AG04449 (cell line): ENCODE measurements around the gene SMYD3.
A peak's percentile ranks its signal among the peaks of the same experiment; 100 is the strongest.

Source experiments
- CTCF ChIA-PET: fragments of 350-600 bp; formaldehyde crosslinking; extraction: SDS; loops from one replicate; lab custom pipeline; 2021; ENCODE audit warnings: antibody characterized with exemption; lab: Yijun Ruan, JAX
- POLR2A ChIA-PET: fragments of 400-600, 350-600 bp; formaldehyde crosslinking; extraction: SDS; loops from one replicate; lab custom pipeline; 2020; ENCODE audit warnings: antibody characterized with exemption, inconsistent platforms; lab: Yijun Ruan, JAX
- DNase-seq: peaks from one replicate; pipeline ENCODE4 v3.0.0-alpha.2; 2010; ENCODE audit warnings: low read depth, low spot score
- H3K4me3 ChIP-seq: 2 replicates; pipeline ENCODE4 v1.5.1; 2011; ENCODE audit warnings: low read depth, mild to moderate bottlenecking, control low read depth, low read length
- TF ChIP-seq, protein P1 (sequence below): IDR thresholded peaks from one replicate; pipeline ENCODE4 v1.5.1; 2011; ENCODE audit warnings: mild to moderate bottlenecking, moderate library complexity, low read length, control low read depth, inconsistent platforms; ENCODE audit not compliant: insufficient read depth; ENCODE audit errors: missing control alignments

Gene SMYD3

DNA sequence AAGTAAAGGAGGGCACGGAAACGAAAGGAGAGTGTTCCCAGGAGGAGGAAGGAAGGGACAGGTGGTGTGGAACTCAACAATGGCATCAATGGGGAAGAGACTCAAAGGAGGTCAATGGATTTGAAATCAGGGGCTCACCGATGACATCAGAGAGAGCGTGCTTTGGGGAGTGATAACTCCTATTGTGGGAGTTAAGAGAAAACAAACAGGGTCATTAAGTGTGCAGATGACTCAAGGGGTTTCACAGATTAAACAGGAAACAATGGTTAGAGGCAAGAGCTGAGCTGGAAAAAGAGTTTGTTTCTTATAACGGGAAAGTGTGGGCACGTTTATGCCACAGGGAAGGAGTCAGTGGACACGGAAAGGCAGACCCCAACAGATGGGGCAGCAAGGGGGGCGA lies 629.1 kb downstream of the SMYD3 start:
- CTCF ChIA-PET: no interaction called here
- TF ChIP-seq, protein P1, sequence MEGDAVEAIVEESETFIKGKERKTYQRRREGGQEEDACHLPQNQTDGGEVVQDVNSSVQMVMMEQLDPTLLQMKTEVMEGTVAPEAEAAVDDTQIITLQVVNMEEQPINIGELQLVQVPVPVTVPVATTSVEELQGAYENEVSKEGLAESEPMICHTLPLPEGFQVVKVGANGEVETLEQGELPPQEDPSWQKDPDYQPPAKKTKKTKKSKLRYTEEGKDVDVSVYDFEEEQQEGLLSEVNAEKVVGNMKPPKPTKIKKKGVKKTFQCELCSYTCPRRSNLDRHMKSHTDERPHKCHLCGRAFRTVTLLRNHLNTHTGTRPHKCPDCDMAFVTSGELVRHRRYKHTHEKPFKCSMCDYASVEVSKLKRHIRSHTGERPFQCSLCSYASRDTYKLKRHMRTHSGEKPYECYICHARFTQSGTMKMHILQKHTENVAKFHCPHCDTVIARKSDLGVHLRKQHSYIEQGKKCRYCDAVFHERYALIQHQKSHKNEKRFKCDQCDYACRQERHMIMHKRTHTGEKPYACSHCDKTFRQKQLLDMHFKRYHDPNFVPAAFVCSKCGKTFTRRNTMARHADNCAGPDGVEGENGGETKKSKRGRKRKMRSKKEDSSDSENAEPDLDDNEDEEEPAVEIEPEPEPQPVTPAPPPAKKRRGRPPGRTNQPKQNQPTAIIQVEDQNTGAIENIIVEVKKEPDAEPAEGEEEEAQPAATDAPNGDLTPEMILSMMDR: no peak
- H3K4me3 ChIP-seq: no peak overlapping the region
- no peak for DNase-seq
- POLR2A ChIA-PET: no interaction called here

DNA sequence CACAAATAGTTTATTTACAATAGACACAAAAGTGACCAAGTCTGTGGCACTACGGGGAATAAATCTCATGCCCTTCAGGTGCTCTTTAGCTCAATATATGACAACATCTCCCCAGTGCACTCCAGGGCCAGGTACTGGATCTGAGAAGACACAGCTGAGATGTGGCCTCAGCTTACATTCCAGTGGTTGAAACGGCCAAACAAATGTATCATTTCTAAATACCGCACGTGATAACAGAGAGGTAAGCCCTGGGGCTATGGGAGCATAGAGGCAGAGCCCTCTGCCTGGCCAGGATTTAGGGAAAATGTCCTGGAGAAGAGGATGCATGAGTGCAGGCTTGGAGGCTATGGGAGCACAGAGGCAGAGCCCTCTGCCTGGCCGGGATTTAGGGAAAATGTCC lies 630.5 kb downstream of the SMYD3 start:
- TF ChIP-seq, protein P1: no peak
- no peak for DNase-seq
- ChIA-PET POLR2A (no interaction called here), CTCF (no interaction called here)
- no peak overlapping the region for H3K4me3 ChIP-seq

DNA sequence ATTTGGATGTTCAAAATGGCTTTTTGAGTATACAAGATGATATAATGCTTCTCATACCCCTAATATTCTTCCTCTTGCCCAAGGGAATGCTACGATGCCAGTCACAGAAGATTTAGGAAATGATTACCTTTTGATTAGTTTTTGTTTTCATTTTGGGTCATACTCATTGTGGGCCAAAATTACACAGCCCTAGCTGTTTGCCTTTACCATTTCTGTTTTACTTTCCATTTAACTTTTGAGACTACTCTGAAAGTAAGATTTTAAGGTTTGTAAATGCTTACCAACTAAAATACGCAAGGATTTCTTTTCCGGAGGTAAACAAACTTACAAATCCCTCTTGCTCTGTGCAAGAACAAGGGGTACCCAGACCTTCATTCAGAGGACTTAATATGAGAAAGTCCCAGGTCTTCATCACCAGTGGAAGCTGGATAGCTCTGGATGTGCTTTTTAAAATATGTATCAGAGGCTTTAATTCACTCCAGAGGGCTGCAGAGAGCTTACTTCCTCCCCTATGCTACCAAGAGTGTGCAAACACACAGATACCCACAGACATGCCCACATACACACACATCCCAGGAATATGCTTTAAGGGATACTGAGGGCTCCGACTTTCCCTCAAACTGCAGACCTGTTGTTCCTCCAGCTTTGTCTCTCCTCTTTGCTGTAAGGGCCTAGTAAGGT lies 631.4 kb downstream of the SMYD3 start:
- no peak overlapping the region for H3K4me3 ChIP-seq
- ChIA-PET POLR2A (interaction anchor here (0.8 to 1.2 kb wide), 4 partner anchors 16 to 129 kb away, joined by 3 read pairs; no protein-coding TSS in a partner anchor), CTCF (interaction anchor here (1.3 to 3.3 kb wide), 3 partner anchors 35 to 723 kb away, joined by 5 to 13 read pairs (median 7); no protein-coding TSS in a partner anchor)
- no peak for DNase-seq
- TF ChIP-seq, protein P1: no peak

DNA sequence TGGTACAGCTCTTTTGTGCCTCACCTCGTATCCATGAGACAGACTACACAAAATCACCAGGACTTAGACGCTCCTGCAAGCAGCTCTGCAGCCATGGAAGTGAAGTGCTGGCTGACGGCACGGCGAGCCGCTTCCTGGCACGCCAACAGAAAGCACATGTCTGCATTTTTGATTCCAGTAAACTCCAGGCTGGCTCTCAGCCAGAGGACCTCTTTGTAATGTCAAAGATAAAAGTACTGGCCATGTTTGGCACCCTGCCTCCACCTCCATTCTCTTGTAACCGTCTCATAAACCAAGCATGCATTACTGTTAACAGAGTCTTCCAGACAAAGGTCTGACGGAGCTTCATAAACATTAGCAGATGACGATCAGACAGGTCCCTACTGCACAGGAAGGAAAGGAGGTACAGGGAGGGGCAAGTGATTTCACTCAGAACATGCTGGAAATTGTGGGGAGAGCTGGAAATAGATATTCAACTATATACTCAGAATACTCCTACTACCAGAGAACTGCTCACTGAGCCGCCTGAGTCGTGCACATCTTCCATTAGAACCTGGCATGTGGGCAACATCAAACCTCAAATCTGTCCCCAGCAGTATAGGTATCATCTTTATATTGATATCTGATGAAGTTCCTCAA lies 632.0 kb downstream of the SMYD3 start:
- peak; percentile 97 for DNase-seq
- H3K4me3 ChIP-seq: no peak overlapping the region; the same call in 1 of the 2 replicates
- TF ChIP-seq, protein P1: no peak
- ChIA-PET POLR2A (interaction anchor here (0.8 to 1.2 kb wide), 5 partner anchors 11 to 129 kb away, joined by 3 read pairs; no protein-coding TSS in a partner anchor), CTCF (interaction anchor here (0.9 to 3.3 kb wide), 5 partner anchors 10 to 722 kb away, joined by 3 to 13 read pairs (median 5); no protein-coding TSS in a partner anchor)

DNA sequence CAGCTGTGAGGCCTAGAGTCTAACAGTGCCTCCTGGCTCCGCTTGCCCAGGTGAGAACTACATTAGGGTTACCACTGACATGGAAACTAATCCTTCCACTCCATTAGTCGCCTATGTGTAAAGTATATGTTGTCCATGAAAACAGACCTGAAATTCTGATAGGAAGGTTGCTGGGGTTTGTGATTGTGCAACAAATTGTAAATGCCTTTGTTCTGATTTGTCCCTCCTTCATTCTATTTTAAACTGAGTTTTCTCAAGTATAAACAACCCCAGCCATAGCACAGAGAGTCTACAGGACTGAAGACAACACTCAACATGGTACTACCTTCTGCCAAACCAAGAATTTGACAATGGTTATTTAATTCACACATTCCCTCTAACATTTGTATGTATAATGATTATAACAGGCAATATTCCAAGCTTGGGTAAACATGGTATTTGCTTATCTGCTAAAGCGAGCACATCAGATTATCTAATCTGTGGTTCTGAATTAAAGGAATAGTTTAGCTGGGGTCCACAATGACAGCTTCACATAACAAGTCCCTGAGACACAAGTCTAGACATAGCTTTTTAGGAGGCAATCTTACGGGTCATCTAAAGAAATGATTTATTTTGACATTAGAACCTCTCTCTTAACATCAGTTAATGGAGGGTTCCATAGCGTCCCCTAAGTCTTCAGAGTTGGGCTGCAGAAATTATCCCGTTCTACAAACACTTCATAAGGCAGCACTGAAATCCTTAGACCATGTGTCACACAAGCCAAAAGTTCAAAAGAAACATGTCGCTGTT lies 633.0 kb downstream of the SMYD3 start:
- H3K4me3 ChIP-seq: no peak overlapping the region
- ChIA-PET POLR2A (interaction anchor here (0.8 to 1.2 kb wide), 2 partner anchors 12 to 130 kb away, joined by 3 read pairs; no protein-coding TSS in a partner anchor), CTCF (interaction anchor here (0.5 to 3.3 kb wide), 8 partner anchors 11 to 721 kb away, joined by 3 to 13 read pairs (median 4); no protein-coding TSS in a partner anchor)
- TF ChIP-seq, protein P1: no peak
- no peak for DNase-seq
